Gastrocnemius medialis (tissue), 4 donors: ENCODE results near the gene LYZL1.

Source experiments
- CTCF ChIP-seq, 5 experiments: fragments of 450-650 bp in 3 of 5; fragments of 200-600 bp in 2 of 5; sonication (generic) in 2 of 5; IDR thresholded peaks in 4 of 5; conservative IDR thresholded peaks in 1 of 5; 1 replicate in 4 of 5; 2 replicates in 1 of 5; pipeline ENCODE4 v1.5.1; 2016 to 2019; ENCODE audit warnings: antibody characterized with exemption in 5 of 5, mild to moderate bottlenecking in 3 of 5, moderate library complexity in 3 of 5
- POLR2A ChIP-seq, 2 donors: fragments of 450-650 bp; IDR thresholded peaks; one replicate each; pipeline ENCODE4 v1.6.1; 2017; ENCODE audit warnings: antibody characterized with exemption in 2 of 2, mild to moderate bottlenecking in 2 of 2, moderate library complexity in 2 of 2

DNA sequence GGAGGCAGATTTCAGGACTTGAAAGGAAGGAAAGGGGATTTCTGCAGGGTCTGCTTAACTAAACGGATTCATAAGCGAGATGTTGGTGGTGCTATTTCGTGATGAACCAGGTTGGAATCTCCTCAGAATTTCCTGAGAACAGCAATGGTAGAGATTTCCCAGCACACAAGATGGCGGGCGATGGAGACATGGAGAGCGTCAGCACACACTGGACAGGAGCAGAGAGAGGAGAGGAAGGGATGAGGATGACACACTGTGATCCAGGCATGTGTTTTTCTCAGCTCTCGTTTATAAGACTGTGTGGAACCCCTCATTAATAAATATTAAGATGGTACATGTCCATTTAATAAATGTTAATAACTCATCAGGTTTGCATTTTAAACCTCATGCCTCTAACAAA, 43.9 kb upstream of the LYZL1 start:
- no peak for TF ChIP-seq POLR2A (IDR thresholded peaks at IDR 0.05)
- no peak for TF ChIP-seq CTCF (IDR thresholded peaks at IDR 0.05 in 4 of 5, conservative IDR thresholded peaks at IDR 0.05 in 1 of 5)
